22Rv1 (cell line): ENCODE results near the gene GRXCR2.

ENCODE experiments used
- ZFX ChIP-seq: fragments of 450-650 bp; IDR thresholded peaks from 2 replicates; pipeline ENCODE4 v1.6.1; 2017; ENCODE audit warnings: antibody characterized with exemption, borderline replicate concordance
- TF ChIP-seq, protein P1 (sequence below): fragments of 450-650 bp; IDR thresholded peaks from 2 replicates; pipeline ENCODE4 v1.5.1; 2017; ENCODE audit warnings: mild to moderate bottlenecking

DNA sequence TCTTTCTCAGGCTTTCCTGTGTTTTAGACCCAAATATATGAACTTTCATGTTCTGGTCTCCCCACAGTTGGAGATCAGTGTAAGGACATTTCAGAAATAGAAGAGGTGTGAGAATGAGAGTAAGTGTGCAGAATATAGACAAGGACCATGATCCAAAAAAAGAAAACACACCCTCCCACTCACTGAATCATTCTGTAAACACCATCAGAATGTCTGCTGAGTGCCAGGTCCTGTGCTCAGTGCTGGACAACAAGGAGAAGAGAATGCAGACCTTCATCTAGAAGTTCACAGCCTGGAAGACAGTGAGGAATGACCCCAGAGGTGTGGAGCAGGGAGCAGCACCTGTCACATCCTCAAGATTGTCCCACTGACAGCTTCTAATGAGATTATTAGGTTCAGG, 44.5 kb upstream of the GRXCR2 start:
- TF ChIP-seq, protein P1, sequence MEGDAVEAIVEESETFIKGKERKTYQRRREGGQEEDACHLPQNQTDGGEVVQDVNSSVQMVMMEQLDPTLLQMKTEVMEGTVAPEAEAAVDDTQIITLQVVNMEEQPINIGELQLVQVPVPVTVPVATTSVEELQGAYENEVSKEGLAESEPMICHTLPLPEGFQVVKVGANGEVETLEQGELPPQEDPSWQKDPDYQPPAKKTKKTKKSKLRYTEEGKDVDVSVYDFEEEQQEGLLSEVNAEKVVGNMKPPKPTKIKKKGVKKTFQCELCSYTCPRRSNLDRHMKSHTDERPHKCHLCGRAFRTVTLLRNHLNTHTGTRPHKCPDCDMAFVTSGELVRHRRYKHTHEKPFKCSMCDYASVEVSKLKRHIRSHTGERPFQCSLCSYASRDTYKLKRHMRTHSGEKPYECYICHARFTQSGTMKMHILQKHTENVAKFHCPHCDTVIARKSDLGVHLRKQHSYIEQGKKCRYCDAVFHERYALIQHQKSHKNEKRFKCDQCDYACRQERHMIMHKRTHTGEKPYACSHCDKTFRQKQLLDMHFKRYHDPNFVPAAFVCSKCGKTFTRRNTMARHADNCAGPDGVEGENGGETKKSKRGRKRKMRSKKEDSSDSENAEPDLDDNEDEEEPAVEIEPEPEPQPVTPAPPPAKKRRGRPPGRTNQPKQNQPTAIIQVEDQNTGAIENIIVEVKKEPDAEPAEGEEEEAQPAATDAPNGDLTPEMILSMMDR, result no peak
- TF ChIP-seq ZFX, result no peak
